HepG2 (cell line): ENCODE results near the gene PODXL2. TPM values are rescaled to one million over a fixed set of nuclear protein-coding genes. Genes with fewer than 3 reads are reported as not detected.

Source experiments
- ATAC-seq: fragments of 200-7000 bp; cut with Tn5 transposase; 3 replicates; pipeline ENCODE4 v1.9.1; 2020; ENCODE audit warnings: mild to moderate bottlenecking, moderate library complexity
- BruUV-seq: library from RNA; stranded (reverse); fragments of 400-500 nt; replicated peaks from 2 replicates; lab custom pipeline; 2021; lab: Mats Ljungman, UMichigan
- CTCF ChIA-PET: fragments of 300-600 bp; formaldehyde crosslinking; extraction: SDS; loops from one replicate; lab custom pipeline; 2021; ENCODE audit warnings: low total read pairs, inconsistent platforms, low intra/inter-chr PET ratio; lab: Yijun Ruan, JAX
- POLR2A ChIA-PET: fragments of 350-600 bp; sonication (Branson Sonifier 250); formaldehyde crosslinking; loops from one replicate; lab custom pipeline; 2020; ENCODE audit warnings: antibody characterized with exemption, inconsistent platforms; lab: Yijun Ruan, JAX
- DNase-seq: peaks from one replicate; pipeline ENCODE4 v3.0.0-alpha.2; 2015; ENCODE audit warnings: low spot score
- FAIRE-seq: peaks from 3 replicates; lab custom pipeline; 2011; peaks lifted over from hg19 to GRCh38; lab: Jason Lieb, UNC
- H2AFZ ChIP-seq: one replicate; pipeline ENCODE4 v1.6.1; 2011; ENCODE audit warnings: low read length, inconsistent platforms
- H3K27ac ChIP-seq: fragments of 300-600 bp; 3 replicates; pipeline ENCODE4 v1.8.0; 2011; ENCODE audit warnings: mixed run types, mild to moderate bottlenecking, mixed read lengths, low read length, inconsistent platforms; ENCODE audit not compliant: insufficient read depth; ENCODE audit errors: extremely low read length
- H3K27me3 ChIP-seq, 2 experiments: fragments of 200-600 bp in 1 of 2; 2 replicates in 1 of 2; 3 replicates in 1 of 2; pipeline versions ENCODE4 v1.6.0 to v1.8.0; 2011; ENCODE audit warnings: low read length in 2 of 2, mild to moderate bottlenecking in 2 of 2, moderate library complexity in 2 of 2, inconsistent platforms in 1 of 2; ENCODE audit not compliant: insufficient read depth in 2 of 2, control insufficient read depth in 1 of 2
- H3K36me3 ChIP-seq, 2 experiments: fragments of 200-600 bp in 1 of 2; replicated peaks in 1 of 2; 2 replicates in 1 of 2; 3 replicates in 1 of 2; pipeline versions ENCODE4 v1.5.1 to v1.8.0; 2011; ENCODE audit warnings: low read length in 2 of 2, inconsistent platforms in 1 of 2; ENCODE audit not compliant: insufficient read depth in 2 of 2, control insufficient read depth in 1 of 2
- H3K4me1 ChIP-seq: 2 replicates; pipeline ENCODE4 v1.5.1; 2012; ENCODE audit warnings: low read length, inconsistent platforms; ENCODE audit not compliant: insufficient read depth
- H3K4me2 ChIP-seq: 2 replicates; pipeline ENCODE4 v1.6.0; 2011; ENCODE audit warnings: low read depth, low read length, inconsistent platforms
- H3K4me3 ChIP-seq, 3 experiments: fragments of 200-600 bp in 1 of 3; sonication (generic), shearing (Covaris generic) in 1 of 3; replicated peaks in 1 of 3; 2 replicates each; pipeline ENCODE4 v1.5.1; 2011 to 2016; ENCODE audit warnings: low read length in 3 of 3, inconsistent platforms in 2 of 3, low read depth in 2 of 3, mild to moderate bottlenecking in 2 of 3, control low read depth in 1 of 3, mixed read lengths in 1 of 3; ENCODE audit not compliant: insufficient read depth in 1 of 3
- H3K79me2 ChIP-seq: one replicate; pipeline ENCODE4 v1.6.1; 2011; ENCODE audit warnings: low read length, inconsistent platforms; ENCODE audit not compliant: insufficient read depth
- H3K9ac ChIP-seq: 2 replicates; pipeline ENCODE4 v1.6.0; 2011; ENCODE audit warnings: mild to moderate bottlenecking, low read depth, low read length, inconsistent platforms; ENCODE audit not compliant: insufficient read depth
- H3K9me3 ChIP-seq: 2 replicates; pipeline ENCODE4 v1.5.1; 2012; ENCODE audit warnings: mild to moderate bottlenecking, low read length
- H4K20me1 ChIP-seq: 2 replicates; pipeline ENCODE4 v1.6.0; 2011; ENCODE audit warnings: inconsistent platforms, mild to moderate bottlenecking, low read length, moderate library complexity; ENCODE audit not compliant: insufficient read depth
- AHR ChIP-seq: IDR thresholded peaks from 2 replicates; pipeline ENCODE4 v1.6.1; 2018; ENCODE audit warnings: missing genetic modification reagents, missing compliant biosample characterization
- ARNTL ChIP-seq: sonication (generic); formaldehyde crosslinking; IDR thresholded peaks from 2 replicates; pipeline ENCODE4 v1.4.0; 2020; ENCODE audit warnings: mild to moderate bottlenecking, missing genetic modification reagents
- CHCHD3 ChIP-seq: sonication (generic); formaldehyde crosslinking; IDR thresholded peaks from 2 replicates; pipeline ENCODE4 v1.8.0; 2022; ENCODE audit warnings: mild to moderate bottlenecking, missing genetic modification reagents, moderate library complexity
- CREB1 ChIP-seq, 2 experiments: fragments of 450-650 bp in 1 of 2; IDR thresholded peaks; 2 replicates each; pipeline ENCODE4 v1.6.1; 2016 to 2017; ENCODE audit warnings: control low read depth in 1 of 2, mild to moderate bottlenecking in 1 of 2, missing compliant biosample characterization in 1 of 2, missing genetic modification characterization in 1 of 2
- IKZF5 ChIP-seq: IDR thresholded peaks from 2 replicates; pipeline ENCODE4 v1.6.1; 2018; ENCODE audit warnings: missing genetic modification reagents, mild to moderate bottlenecking, missing compliant biosample characterization
- MAF1 ChIP-seq: sonication (generic); formaldehyde crosslinking; IDR thresholded peaks from 2 replicates; pipeline ENCODE4 v1.5.0; 2020; ENCODE audit warnings: missing genetic modification reagents, borderline replicate concordance
- PRDM15 ChIP-seq: sonication (generic); formaldehyde crosslinking; IDR thresholded peaks from 2 replicates; pipeline ENCODE4 v1.4.0; 2020; ENCODE audit warnings: missing genetic modification reagents
- PRPF4 ChIP-seq: fragments of 200-400 bp; formaldehyde crosslinking; IDR thresholded peaks from 2 replicates; pipeline ENCODE4 v1.6.1; 2016; ENCODE audit warnings: low read length, low read depth; ENCODE audit not compliant: poor library complexity, severe bottlenecking
- ZBTB14 ChIP-seq: sonication (generic); formaldehyde crosslinking; IDR thresholded peaks from 2 replicates; pipeline ENCODE4 v1.4.0; 2020; ENCODE audit warnings: missing genetic modification reagents
- ZFYVE20 ChIP-seq: sonication (generic); formaldehyde crosslinking; IDR thresholded peaks from 2 replicates; pipeline ENCODE4 v1.8.0; 2023; ENCODE audit warnings: low read depth, mild to moderate bottlenecking, moderate library complexity, missing genetic modification reagents, borderline replicate concordance
- ZNF383 ChIP-seq: sonication (generic); formaldehyde crosslinking; IDR thresholded peaks from 2 replicates; pipeline ENCODE4 v1.4.0; 2020; ENCODE audit warnings: missing genetic modification reagents, mild to moderate bottlenecking, borderline replicate concordance
- ZNF431 ChIP-seq: sonication (generic); formaldehyde crosslinking; IDR thresholded peaks from 2 replicates; pipeline ENCODE4 v1.9.0; 2022; ENCODE audit warnings: missing genetic modification reagents, low read depth, mild to moderate bottlenecking, borderline replicate concordance
- ZNF703 ChIP-seq: sonication (generic); formaldehyde crosslinking; IDR thresholded peaks from 2 replicates; pipeline ENCODE4 v1.5.1; 2020; ENCODE audit warnings: missing genetic modification reagents, mild to moderate bottlenecking, moderate library complexity, borderline replicate concordance
- ZNF740 ChIP-seq: sonication (generic); formaldehyde crosslinking; IDR thresholded peaks from 2 replicates; pipeline ENCODE4 v1.4.0; 2020; ENCODE audit warnings: missing genetic modification reagents
- ZNF800 ChIP-seq: sonication (generic); formaldehyde crosslinking; IDR thresholded peaks from 2 replicates; pipeline ENCODE4 v1.4.0; 2020; ENCODE audit warnings: missing genetic modification reagents
- ZNF816 ChIP-seq: sonication (generic); formaldehyde crosslinking; IDR thresholded peaks from 2 replicates; pipeline ENCODE4 v1.8.0; 2022; ENCODE audit warnings: missing genetic modification reagents, mild to moderate bottlenecking, borderline replicate concordance
- WGBS: methylation state at CpG from one replicate; pipeline ENCODE4 v1.1.6; 2017; ENCODE audit warnings: low lambda C conversion rate; 5-methylcytosine and 5-hydroxymethylcytosine counted together
- in situ Hi-C: cut with HindIII; loops from 2 replicates; pipeline ENCODE4 v1.10.0; 2017; ENCODE audit warnings: low pct_unique_long_range_greater_than_20kb; ENCODE audit not compliant: extremely low pct_ligation_motif_present
- intact Hi-C: fragments of 100-400 bp; cut with micrococcal nuclease; formaldehyde crosslinking; loops from one replicate; pipeline ENCODE4 v1.10.0; 2022; ENCODE audit not compliant: unreplicated experiment
- polyA plus RNA-seq, 8 experiments: library from polyadenylated mRNA; depleted of rRNA in 3 of 8; stranded (reverse) in 7 of 8; unstranded in 1 of 8; fragments of >200 nt; fragmentation: Illumina TruSeq in 4 of 8; extraction: Trizol in 4 of 8; gene quantifications; 2 replicates each; pipeline versions ENCODE4 v1.2.1 to v1.2.3, GENCODE V29; 2011 to 2016; ENCODE audit warnings: low read depth in 4 of 8, missing spikeins in 1 of 8, mixed read lengths in 1 of 8; ENCODE audit not compliant: insufficient read depth in 1 of 8
- total RNA-seq, 5 experiments: library from RNA; depleted of rRNA; stranded (reverse); fragments of >200 nt; fragmentation: Illumina TruSeq; extraction: Trizol; gene quantifications; 2 replicates each; pipeline ENCODE4 v1.2.3, GENCODE V29; 2016; ENCODE audit warnings: low read depth in 1 of 5

The PODXL2 gene
- total and polyA plus RNA-seq, 2 of the 13 experiments (the other 11 are each of a cell fraction or from before 2014, with no cell fraction given) = 20.4 to 25.1 TPM

GRCh38 chr3:127676456-127676855, 47.5 kb downstream of the PODXL2 start:
- CTCF ChIA-PET = no interaction called here
- intact Hi-C loops = no loop called here
- TF ChIP-seq ZNF800 (CRISPR knock-in tag) = no peak
- TF ChIP-seq IKZF5 (CRISPR knock-in tag) = no peak
- TF ChIP-seq ZNF740 (CRISPR knock-in tag) = no peak
- TF ChIP-seq PRPF4 = no peak
- TF ChIP-seq AHR (CRISPR knock-in tag) = no peak
- TF ChIP-seq CHCHD3 = no peak
- no peak for TF ChIP-seq CREB1 (IDR thresholded peaks at IDR 0.05)
- TF ChIP-seq CREB1 (CRISPR knock-in tag; IDR thresholded peaks at IDR 0.05) = no peak
- no peak for TF ChIP-seq ZNF383 (CRISPR knock-in tag)
- TF ChIP-seq ZNF703 = no peak
- no peak for TF ChIP-seq MAF1 (CRISPR knock-in tag)
- TF ChIP-seq ZFYVE20 (CRISPR knock-in tag) = no peak
- no peak for TF ChIP-seq ZBTB14 (CRISPR knock-in tag)
- TF ChIP-seq ZNF431 (CRISPR knock-in tag) = no peak
- no peak for TF ChIP-seq ZNF816 (CRISPR knock-in tag)
- no peak for TF ChIP-seq PRDM15 (CRISPR knock-in tag)
- no peak for TF ChIP-seq ARNTL (CRISPR knock-in tag)

More at GRCh38 chr3:127676456-127676855, 47.5 kb downstream of the PODXL2 start:
- no TSS peak for BruUV-seq
- Histone ChIP-seq H3K4me1 (peaks cover 19% of the 10 kb centered on the region), H3K27ac (no peak overlapping the region), H3K9me3 (no peaks in the 10 kb centered on the region), H3K27me3 (peaks cover 0 to 4% of the 10 kb centered on the region in 2 experiments; a peak in 1 of 5 replicates), H4K20me1 (no peaks in the 10 kb centered on the region), H3K36me3 (no peaks in the 10 kb centered on the region), H3K79me2 (no peaks in the 10 kb centered on the region), H3K4me2 (no peak overlapping the region), H3K4me3 (no peak overlapping the region), H2AFZ (no peak overlapping the region), H3K9ac (no peak overlapping the region)
- no peak for ATAC-seq
- FAIRE-seq = no peak
- no peak for DNase-seq
- POLR2A ChIA-PET = no interaction called here
- in situ Hi-C loops = no loop called here
- 0% methylated on average over 1 of the region's 4 CpGs for WGBS
